ENCODE results near the gene LTB4R2. TPM values are rescaled to one million over a fixed set of nuclear protein-coding genes. Genes with fewer than 3 reads are reported as not detected.
A peak's percentile ranks its signal among the peaks of the same experiment; 100 is the strongest.

Gene LTB4R2
- total and polyA plus RNA-seq, 2 donors (not counting 3 experiments of a cell fraction or from before 2014, with no cell fraction given) = 5.5 to 13.1 TPM

DNA sequence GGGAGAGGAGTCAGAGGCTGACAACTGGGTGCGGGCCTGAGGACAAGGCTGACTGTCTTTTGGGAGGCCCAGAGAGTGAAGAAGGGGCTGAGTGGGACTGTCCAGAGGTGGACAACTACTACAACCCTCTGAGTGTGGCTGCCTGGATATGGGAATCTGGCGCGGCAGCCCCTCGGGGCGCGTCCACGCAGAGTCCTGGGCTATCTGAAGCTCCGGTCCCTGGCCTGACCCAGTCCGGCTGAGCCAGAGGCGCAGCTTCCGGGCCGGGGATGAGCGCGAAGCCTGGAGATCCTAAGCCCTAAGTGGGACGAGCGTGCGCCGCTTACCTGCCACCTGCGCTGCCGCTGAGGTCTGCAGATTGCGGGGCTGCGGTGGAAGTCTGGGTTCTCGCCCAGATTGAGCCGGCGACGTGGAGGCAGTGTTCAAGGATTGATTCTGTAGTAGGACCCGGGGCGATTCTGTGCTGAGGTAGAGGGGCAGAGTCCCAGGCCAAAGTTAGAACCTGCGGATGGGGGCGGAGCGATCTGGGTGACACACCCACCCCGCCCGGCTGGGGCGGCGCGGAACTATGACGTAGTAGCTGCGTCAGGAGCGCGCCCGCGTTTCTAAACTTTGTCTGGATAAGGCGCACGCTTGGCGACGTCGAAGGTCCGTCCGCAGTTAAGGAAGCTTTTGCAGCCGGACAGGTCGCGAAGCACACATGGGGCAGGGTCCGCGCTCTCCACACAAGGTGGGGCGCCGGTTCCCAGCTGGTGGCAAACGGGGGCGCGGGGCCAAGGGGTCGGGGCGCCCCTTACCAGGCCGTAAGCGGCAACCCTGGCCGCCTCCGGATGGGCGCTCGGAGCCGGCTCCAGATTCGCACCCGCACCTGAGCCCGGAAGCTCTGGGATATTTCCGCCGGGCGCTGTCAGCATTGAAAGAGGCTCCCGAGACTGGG, 10.4 kb upstream of the LTB4R2 start, which contains the start of the genes DHRS1 and NOP9:
Gene DHRS1, minus strand, starts transcription at position 526 of the 937 bp plus-strand sequence. CDS start 674 bp downstream, outside the sequence.
Gene NOP9, plus strand, starts transcription at position 596 of the 937 bp plus-strand sequence. Its CDS starts 105 bp downstream, at position 701.
- peak; percentile 99 for FAIRE-seq
- ChIA-PET CTCF (interaction anchor here (0.9 to 5.5 kb wide), 13 partner anchors 10 to 241 kb away, joined by 3 to 199 read pairs (median 12); partner anchors contain the start of genes CHMP4A, CIDEB, IRF9 and LTB4R), POLR2A (interaction anchor here (0.6 to 1.1 kb wide), 2 partner anchors 39 to 57 kb away, joined by 3 to 7 read pairs; partner anchors contain the start of gene TINF2)
- Histone ChIP-seq H3K4me3 (replicated peaks in 1 of 3; ENCODE audit: insufficient read depth in 1 of 3, low read depth in 1 of 3, low read length in 3 of 3) (peak within 1 kb of the TSS; percentile 79 to 85 (median 82)), H3K36me3 (ENCODE audit: control insufficient read depth in 2 of 2, extremely low read depth in 1 of 2, insufficient read depth in 2 of 2, low read length in 2 of 2) (peaks cover 5 to 24% of the 10 kb centered on the region in 2 experiments), H3K4me2 (ENCODE audit: insufficient read depth, low read length) (peak within 1 kb of the TSS; percentile 90), H3K9ac (replicated peaks; ENCODE audit: extremely low read depth, insufficient read depth, low read length) (peak within 1 kb of the TSS; percentile 84), H3K9me1 (replicated peaks; ENCODE audit: control insufficient read depth, extremely low read depth, insufficient read depth, low read length) (no peaks in the 10 kb centered on the region), H3K4me1 (ENCODE audit: control insufficient read depth, extremely low read depth, insufficient read depth, low read length) (peaks cover 22% of the 10 kb centered on the region), H2AFZ (ENCODE audit: low read depth, low read length) (peak within 1 kb of the TSS; percentile 98), H3K79me2 (ENCODE audit: control insufficient read depth, insufficient read depth, low read length) (peaks cover 11% of the 10 kb centered on the region), H3K27ac (ENCODE audit: insufficient read depth, low read depth, low read length) (peak within 1 kb of the TSS; percentile 74), H3K9me3 (replicated peaks; ENCODE audit: control insufficient read depth, insufficient read depth, low read length) (no peaks in the 10 kb centered on the region), H3K27me3 (ENCODE audit: control insufficient read depth in 2 of 2, insufficient read depth in 2 of 2, low read length in 2 of 2) (no peaks in the 10 kb centered on the region), H4K20me1 (replicated peaks; ENCODE audit: control insufficient read depth, extremely low read depth, insufficient read depth, low read length) (no peaks in the 10 kb centered on the region)
- intact Hi-C loops (cut with micrococcal nuclease) = loop anchor here (1.0 to 5.0 kb wide), 3 partner anchors 28 to 185 kb away; partner anchors contain the start of genes DCAF11, NRL, PSME2 and RABGGTA
- dilution Hi-C loops (cut with MboI; ENCODE audit: extremely low pct_ligation_motif_present, low sequenced_read_pairs) = no loop called here
- TSS peak; percentile 50 for BruUV-seq (replicated peaks)
- TF ChIP-seq POLR2A (IDR thresholded peaks at IDR 0.05; ENCODE audit: low read depth, low read length) (peak; percentile 76), FOS (IDR thresholded peaks at IDR 0.05; ENCODE audit: borderline replicate concordance, insufficient read depth, low read length) (no peak), EZH2 (IDR thresholded peaks at IDR 0.05; ENCODE audit: borderline replicate concordance, low read depth, low read length, severe bottlenecking) (no peak), POLR2AphosphoS5 (IDR thresholded peaks at IDR 0.05; ENCODE audit: insufficient read depth, low read depth, low read length) (peak; percentile 76)
- TF ChIP-seq, protein P1, sequence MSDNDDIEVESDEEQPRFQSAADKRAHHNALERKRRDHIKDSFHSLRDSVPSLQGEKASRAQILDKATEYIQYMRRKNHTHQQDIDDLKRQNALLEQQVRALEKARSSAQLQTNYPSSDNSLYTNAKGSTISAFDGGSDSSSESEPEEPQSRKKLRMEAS (IDR thresholded peaks at IDR 0.05; ENCODE audit: insufficient read depth, insufficient read length) = peak; percentile 88
- DNase-seq (ENCODE audit: low read depth, low spot score) = peak; percentile 90

Measured in endothelial cell of umbilical vein (primary cell).